Loucy (cell line): ENCODE data around the gene SEC14L1.

ENCODE experiments used
- H2AFZ ChIP-seq: fragments of 200-600 bp; sonication (generic); 2 replicates; pipeline ENCODE4 v1.6.0; 2016; ENCODE audit warnings: antibody characterized with exemption, mild to moderate bottlenecking, low read length, moderate library complexity
- H3F3A ChIP-seq: fragments of 200-600 bp; 2 replicates; pipeline ENCODE4 v1.6.0; 2016; ENCODE audit warnings: antibody characterized with exemption, low read depth, mild to moderate bottlenecking
- H3K27me3 ChIP-seq: fragments of 200-600 bp; sonication (generic); 2 replicates; pipeline ENCODE4 v1.6.1; 2014; ENCODE audit warnings: low read length, mild to moderate bottlenecking; ENCODE audit not compliant: insufficient read depth, poor library complexity, severe bottlenecking
- H3K36me3 ChIP-seq: fragments of 200-600 bp; sonication (generic); 2 replicates; pipeline ENCODE4 v1.6.1; 2016; ENCODE audit warnings: low read length; ENCODE audit not compliant: insufficient read depth
- H3K4me1 ChIP-seq: fragments of 200-600 bp; sonication (generic); 2 replicates; pipeline ENCODE4 v1.5.1; 2014; ENCODE audit warnings: low read length, mild to moderate bottlenecking; ENCODE audit not compliant: insufficient read depth, poor library complexity, severe bottlenecking
- H3K4me2 ChIP-seq: fragments of 200-600 bp; sonication (generic); 2 replicates; pipeline ENCODE4 v1.6.0; 2014; ENCODE audit warnings: antibody characterized with exemption, low read length, low read depth, mild to moderate bottlenecking; ENCODE audit not compliant: poor library complexity, severe bottlenecking
- H3K4me3 ChIP-seq: fragments of 200-600 bp; sonication (generic); 2 replicates; pipeline ENCODE4 v1.5.1; 2014; ENCODE audit warnings: low read length, mild to moderate bottlenecking, mixed read lengths; ENCODE audit not compliant: poor library complexity, severe bottlenecking
- H3K79me2 ChIP-seq: fragments of 200-600 bp; sonication (generic); 2 replicates; pipeline ENCODE4 v1.6.1; 2014; ENCODE audit warnings: low read length; ENCODE audit not compliant: insufficient read depth
- H3K9ac ChIP-seq: fragments of 200-600 bp; sonication (generic); 2 replicates; pipeline ENCODE4 v1.6.0; 2014; ENCODE audit warnings: mild to moderate bottlenecking, low read depth, low read length, moderate library complexity; ENCODE audit not compliant: poor library complexity, severe bottlenecking
- H3K9me2 ChIP-seq: fragments of 200-600 bp; sonication (generic); replicated peaks from 2 replicates; pipeline ENCODE4 v1.6.1; 2016; ENCODE audit warnings: low read depth, low read length, mixed read lengths
- H3K9me3 ChIP-seq: fragments of 200-600 bp; sonication (generic); 2 replicates; pipeline ENCODE4 v1.6.1; 2014; ENCODE audit warnings: mild to moderate bottlenecking, antibody characterized with exemption, low read length, low read depth; ENCODE audit not compliant: insufficient read depth
- H4K20me1 ChIP-seq: fragments of 200-600 bp; sonication (generic); 2 replicates; pipeline ENCODE4 v1.6.0; 2014; ENCODE audit warnings: antibody characterized with exemption, low read length, mild to moderate bottlenecking; ENCODE audit not compliant: insufficient read depth, poor library complexity, severe bottlenecking
- CTCF ChIP-seq: fragments of 200-600 bp; sonication (generic); conservative IDR thresholded peaks from 2 replicates; pipeline ENCODE4 v1.5.1; 2014; ENCODE audit warnings: mild to moderate bottlenecking, antibody characterized with exemption, low read length
- EZH2phosphoT487 ChIP-seq: fragments of 200-600 bp; IDR thresholded peaks from 2 replicates; pipeline ENCODE4 v1.6.1; 2018; ENCODE audit warnings: antibody characterized with exemption, mild to moderate bottlenecking, moderate library complexity, borderline replicate concordance

The SEC14L1 gene

GRCh38 chr17:77194179-77194578 lies 53.4 kb downstream of the SEC14L1 start:
- no peaks in the 10 kb centered on the region for H3K9me2 ChIP-seq
- TF ChIP-seq EZH2phosphoT487: no peak
- TF ChIP-seq CTCF: no peak
- H3K4me2 ChIP-seq: no peak overlapping the region
- H3K27me3 ChIP-seq: no peaks in the 10 kb centered on the region
- no peak overlapping the region for H3K9ac ChIP-seq
- no peak overlapping the region for H2AFZ ChIP-seq
- no peaks in the 10 kb centered on the region for H4K20me1 ChIP-seq
- peaks cover 3% of the 10 kb centered on the region for H3K4me1 ChIP-seq
- H3K36me3 ChIP-seq: peaks cover 73% of the 10 kb centered on the region
- no peak overlapping the region for H3K4me3 ChIP-seq
- H3K9me3 ChIP-seq: no peaks in the 10 kb centered on the region
- peaks cover 3% of the 10 kb centered on the region; the same call in 1 of the 2 replicates for H3K79me2 ChIP-seq
- no peaks in the 10 kb centered on the region for H3F3A ChIP-seq

- Histone ChIP-seq H3K4me1 (no peaks in the 10 kb centered on the region), H3K9ac (no peak overlapping the region), H3K4me2 (no peak overlapping the region), H3K9me2 (no peaks in the 10 kb centered on the region), H4K20me1 (no peaks in the 10 kb centered on the region), H3K27me3 (no peaks in the 10 kb centered on the region), H3F3A (no peaks in the 10 kb centered on the region), H3K4me3 (no peak overlapping the region), H3K79me2 (no peaks in the 10 kb centered on the region), H2AFZ (no peak overlapping the region), H3K9me3 (no peaks in the 10 kb centered on the region), H3K36me3 (peaks cover 91% of the 10 kb centered on the region)
- TF ChIP-seq EZH2phosphoT487 (no peak), CTCF (no peak)
These were observed 55.5 kb downstream of the SEC14L1 start for GRCh38 chr17:77196251-77196650.

- H3K4me3 ChIP-seq: no peak overlapping the region
- no peak overlapping the region for H3K4me2 ChIP-seq
- no peaks in the 10 kb centered on the region for H3K9me3 ChIP-seq
- H3K27me3 ChIP-seq: no peaks in the 10 kb centered on the region
- no peak overlapping the region for H3K9ac ChIP-seq
- H2AFZ ChIP-seq: no peak overlapping the region
- H3K4me1 ChIP-seq: no peaks in the 10 kb centered on the region
- H3K9me2 ChIP-seq: no peaks in the 10 kb centered on the region
- peaks cover 92% of the 10 kb centered on the region for H3K36me3 ChIP-seq
- no peaks in the 10 kb centered on the region for H3K79me2 ChIP-seq
- TF ChIP-seq CTCF (no peak), EZH2phosphoT487 (no peak)
- no peaks in the 10 kb centered on the region for H4K20me1 ChIP-seq
- H3F3A ChIP-seq: no peaks in the 10 kb centered on the region
These were observed 56.3 kb downstream of the SEC14L1 start for GRCh38 chr17:77197115-77197514.
